ENCODE data around the gene DAGLA.
A peak's percentile ranks its signal among the peaks of the same experiment; 100 is the strongest.
"Not testable (repeated sequence)": the region's sequence is repeated elsewhere in the genome, so short reads cannot be mapped to it uniquely, and the experiment has no call there.

Gene DAGLA

DNA sequence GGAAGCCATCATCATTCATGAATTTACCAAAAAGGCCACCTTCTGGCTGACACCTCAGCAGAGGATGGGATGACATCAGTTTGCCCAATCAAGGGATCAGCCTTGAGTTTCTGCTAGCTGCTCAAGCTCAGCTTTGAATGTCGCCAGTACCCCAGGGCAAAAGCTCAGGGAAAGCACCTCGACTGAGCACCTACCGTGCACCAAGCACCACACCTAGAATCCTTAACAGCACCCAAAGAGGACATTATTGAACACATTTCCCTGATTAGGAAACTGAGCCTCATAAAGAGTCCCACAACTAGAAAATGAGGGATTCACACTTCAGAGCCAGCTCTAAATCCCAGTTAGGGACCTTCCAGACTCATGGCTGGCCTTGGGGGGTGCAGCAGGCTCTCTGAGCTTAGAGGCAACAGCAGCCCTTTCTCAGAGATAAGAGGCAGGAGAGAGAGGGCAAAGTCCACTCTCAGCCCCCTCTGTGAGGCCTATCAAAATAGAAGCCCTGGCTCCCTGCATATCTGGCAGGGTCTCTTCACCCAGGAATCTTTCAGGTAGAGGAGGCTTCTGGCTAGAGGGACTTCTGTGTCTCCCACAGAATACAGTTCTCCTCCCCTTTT, 13.4 kb upstream of the DAGLA start:
- no peak for TF ChIP-seq CTCF (IDR thresholded peaks at IDR 0.05; ENCODE audit: insufficient read depth, low read length, missing control alignments)
- ChIA-PET CTCF (interaction anchor here (0.9 to 2.0 kb wide), 8 partner anchors 8 to 189 kb away, joined by 3 to 12 read pairs (median 5); no protein-coding TSS in a partner anchor), POLR2A (no interaction called here)
- DNase-seq (ENCODE audit: low read depth, low spot score), result no peak
- H3K4me3 ChIP-seq (ENCODE audit: low read depth, low read length), result no peak overlapping the region

DNA sequence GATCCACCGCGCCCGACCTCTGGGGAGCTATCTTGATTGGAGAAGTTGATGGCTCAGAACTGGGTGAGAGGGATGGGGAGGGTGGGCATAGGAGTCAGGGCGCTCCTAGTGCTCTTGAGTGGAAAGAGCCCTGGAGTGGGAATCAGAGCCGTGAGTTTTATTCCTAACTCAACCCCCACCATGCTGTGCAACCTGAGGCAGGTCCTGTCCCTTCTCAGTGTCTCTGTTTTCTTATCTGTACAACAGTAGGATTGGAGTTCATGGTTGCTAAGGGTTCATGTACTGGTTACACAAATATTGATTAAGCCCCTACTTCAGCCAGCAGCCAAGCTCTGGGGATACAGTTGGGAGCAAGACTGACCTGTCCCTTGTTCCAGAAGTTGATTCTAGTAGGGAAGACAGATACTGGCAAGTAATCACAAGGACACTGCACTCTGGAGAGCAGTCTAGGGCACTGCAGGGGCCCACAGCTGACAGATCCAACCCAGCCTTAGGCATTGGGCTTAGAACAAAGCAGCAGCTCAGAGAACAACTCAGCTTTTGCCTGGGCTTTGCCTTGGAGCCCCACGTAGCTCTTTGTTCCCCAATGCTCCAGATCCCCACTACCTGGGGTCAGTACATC, 12.4 kb upstream of the DAGLA start:
- POLR2A ChIA-PET, result no interaction called here

DNA sequence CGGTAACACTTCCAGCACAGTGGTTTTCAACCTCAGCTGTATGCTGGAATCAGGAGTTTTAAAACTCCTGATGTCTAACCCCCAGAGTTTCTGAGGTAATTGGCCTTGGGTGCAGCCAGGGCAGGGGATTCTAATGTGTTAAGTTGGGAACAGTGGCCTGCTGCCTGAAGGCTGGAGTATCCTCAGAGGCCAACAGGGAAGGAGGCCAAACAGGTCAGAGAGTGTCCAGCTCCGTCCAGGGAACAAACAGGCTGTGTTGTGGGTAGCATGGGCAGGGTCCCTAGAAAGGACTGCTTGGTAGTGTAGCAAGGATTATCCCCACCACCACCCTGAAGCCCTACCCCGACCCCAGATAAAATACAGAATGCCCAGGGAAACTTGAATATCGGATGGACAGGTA, 10.8 kb upstream of the DAGLA start:
- ChIA-PET POLR2A (no interaction called here), CTCF (interaction anchor here (1.1 to 1.9 kb wide), 3 partner anchors 10 to 41 kb away, joined by 3 to 7 read pairs (median 5); no protein-coding TSS in a partner anchor)
- no peak overlapping the region for H3K4me3 ChIP-seq (ENCODE audit: low read depth, low read length)
- no peak for TF ChIP-seq CTCF (IDR thresholded peaks at IDR 0.05; ENCODE audit: insufficient read depth, low read length, missing control alignments)
- DNase-seq (ENCODE audit: low read depth, low spot score), result no peak

More for the DNA sequence above, 12.4 kb upstream of the DAGLA start:
- no peak for TF ChIP-seq CTCF (IDR thresholded peaks at IDR 0.05; ENCODE audit: insufficient read depth, low read length, missing control alignments)
- no peak overlapping the region for H3K4me3 ChIP-seq (ENCODE audit: low read depth, low read length)
- CTCF ChIA-PET, result interaction anchor here (0.9 to 1.9 kb wide), 5 partner anchors 11 to 190 kb away, joined by 3 to 7 read pairs (median 4); no protein-coding TSS in a partner anchor
- no peak for DNase-seq (ENCODE audit: low read depth, low spot score)

DNA sequence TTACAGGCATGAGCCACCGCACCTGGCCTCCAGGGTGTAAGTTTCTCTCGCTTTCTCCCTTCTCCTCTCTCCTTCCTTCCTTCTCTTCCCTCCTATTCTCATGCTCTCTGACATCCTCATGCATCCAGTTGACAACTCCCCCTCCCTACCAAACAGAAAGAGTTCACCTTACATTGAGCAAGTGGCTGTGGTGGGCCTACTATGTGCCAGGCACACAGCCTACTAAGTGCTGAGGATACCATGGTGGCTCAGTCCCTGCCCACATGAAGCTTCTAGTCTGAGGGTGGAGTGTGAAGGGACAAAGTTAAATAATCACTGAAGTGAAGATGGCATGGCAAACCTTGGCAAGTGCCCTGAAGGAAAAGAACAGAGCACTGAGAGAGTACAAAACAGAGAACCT, 9.6 kb upstream of the DAGLA start:
- no peak for DNase-seq (ENCODE audit: low read depth, low spot score)
- ChIA-PET CTCF (no interaction called here), POLR2A (interaction anchor here (0.7 kb wide), 1 partner anchor 126 kb away, joined by 3 read pairs; no protein-coding TSS in a partner anchor)
- H3K4me3 ChIP-seq (ENCODE audit: low read depth, low read length), result no peak overlapping the region
- TF ChIP-seq CTCF (IDR thresholded peaks at IDR 0.05; ENCODE audit: insufficient read depth, low read length, missing control alignments), result no peak

DNA sequence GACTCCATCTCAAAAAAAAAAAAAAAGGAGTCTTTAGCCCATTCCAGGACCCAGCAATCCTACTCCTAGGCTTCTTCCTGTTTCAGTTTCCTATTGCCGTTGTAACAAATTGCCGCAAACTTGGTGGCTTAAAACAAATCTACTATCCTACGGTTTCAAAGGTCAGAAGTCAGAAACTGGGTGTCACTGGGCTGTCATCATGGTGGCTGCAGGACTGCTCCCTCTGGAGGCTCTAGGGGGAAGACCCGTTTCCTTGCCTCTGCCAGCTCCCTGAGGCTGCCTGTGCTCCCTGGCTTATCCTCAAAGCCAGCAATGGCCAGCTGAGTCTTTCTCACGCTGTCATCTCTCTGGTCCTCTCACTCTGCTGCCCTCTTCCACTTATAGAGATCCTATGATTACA, 8.7 kb upstream of the DAGLA start:
- no peak overlapping the region for H3K4me3 ChIP-seq (ENCODE audit: low read depth, low read length)
- ChIA-PET CTCF (interaction anchor here (0.9 to 2.2 kb wide), 5 partner anchors 9 to 335 kb away, joined by 3 to 6 read pairs (median 4); no protein-coding TSS in a partner anchor), POLR2A (no interaction called here)
- DNase-seq (ENCODE audit: low read depth, low spot score), result no peak
- peak; percentile 32 for TF ChIP-seq CTCF (IDR thresholded peaks at IDR 0.05; ENCODE audit: insufficient read depth, low read length, missing control alignments)

DNA sequence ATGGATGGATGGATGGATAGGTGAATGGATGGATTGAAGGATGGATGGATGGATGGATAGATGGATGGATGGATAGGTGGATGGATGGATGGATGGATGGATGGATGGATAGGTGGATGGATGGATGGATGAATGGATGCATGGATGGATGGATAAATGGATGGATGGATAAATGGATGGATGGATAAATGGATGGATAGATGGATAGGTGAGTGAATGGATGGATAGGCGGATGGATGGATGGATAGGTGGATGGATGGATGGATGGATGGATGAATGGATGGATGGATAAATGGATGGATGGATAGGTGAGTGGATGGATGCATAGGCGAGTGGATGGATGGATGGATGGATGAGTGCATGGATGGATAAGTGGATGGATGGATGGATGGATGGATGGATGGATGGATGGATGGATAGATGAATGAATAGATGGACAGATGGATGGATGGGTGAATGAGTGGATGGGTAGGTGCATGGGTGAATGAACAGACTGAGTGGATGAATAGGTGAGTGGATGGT, 6.2 kb upstream of the DAGLA start:
- DNase-seq (ENCODE audit: low read depth, low spot score); H3K4me3 ChIP-seq (ENCODE audit: low read depth, low read length); POLR2A ChIA-PET: not testable (repeated sequence)
- CTCF ChIA-PET, result interaction anchor here (1.4 to 2.0 kb wide), 2 partner anchors 8 to 21 kb away, joined by 4 to 8 read pairs; no protein-coding TSS in a partner anchor
